ENCODE data around the gene GOLGA2.

Gene GOLGA2

GRCh38 chr9:128257086-128257825 is 18.6 kb downstream of the GOLGA2 start:
- DNase-seq (ENCODE audit: low spot score) = no peak

- peak; percentile 62 for DNase-seq (ENCODE audit: low spot score)
Measured at GRCh38 chr9:128254855-128255759, 20.7 kb downstream of the GOLGA2 start.

- DNase-seq (ENCODE audit: low spot score) = no peak
Measured at GRCh38 chr9:128254362-128254761, 21.4 kb downstream of the GOLGA2 start.

GRCh38 chr9:128253991-128254346 is 21.8 kb downstream of the GOLGA2 start:
- no peak for DNase-seq (ENCODE audit: low spot score)

GRCh38 chr9:128253140-128253990 is 22.4 kb downstream of the GOLGA2 start:
- no peak for DNase-seq (ENCODE audit: low spot score)

GRCh38 chr9:128252317-128253139 is 23.3 kb downstream of the GOLGA2 start:
- no peak for DNase-seq (ENCODE audit: low spot score)

GRCh38 chr9:128251732-128252100 is 24.1 kb downstream of the GOLGA2 start:
- DNase-seq (ENCODE audit: low spot score) = no peak

GRCh38 chr9:128250839-128251731 is 24.7 kb downstream of the GOLGA2 start:
- DNase-seq (ENCODE audit: low spot score) = no peak

- peak; percentile 70 for DNase-seq (ENCODE audit: low spot score)
Measured at GRCh38 chr9:128249908-128250838, 25.6 kb downstream of the GOLGA2 start.

GRCh38 chr9:128249558-128249907 is 26.3 kb downstream of the GOLGA2 start:
- DNase-seq (ENCODE audit: low spot score) = no peak

- no peak for DNase-seq (ENCODE audit: low spot score)
Measured at GRCh38 chr9:128247226-128247803, 28.5 kb downstream of the GOLGA2 start.

- no peak for DNase-seq (ENCODE audit: low spot score)
Measured at GRCh38 chr9:128246471-128246870, 29.3 kb downstream of the GOLGA2 start.

- DNase-seq (ENCODE audit: low spot score) = no peak
Measured at GRCh38 chr9:128245421-128246151, 30.2 kb downstream of the GOLGA2 start.

GRCh38 chr9:128244837-128245231 is 31.0 kb downstream of the GOLGA2 start:
- DNase-seq (ENCODE audit: low spot score) = no peak

GRCh38 chr9:128244091-128244836 is 31.5 kb downstream of the GOLGA2 start:
- no peak for DNase-seq (ENCODE audit: low spot score)

GRCh38 chr9:128243215-128244018 is 32.4 kb downstream of the GOLGA2 start:
- DNase-seq (ENCODE audit: low spot score) = no peak

- DNase-seq (ENCODE audit: low spot score) = no peak
Measured at GRCh38 chr9:128242828-128243214, 33.0 kb downstream of the GOLGA2 start.

Data from Ammon's horn (tissue), 1 donor.